Aorta (tissue), 5 donors: ENCODE results near the gene FAM13A. TPM values are rescaled to one million over a fixed set of nuclear protein-coding genes. Genes with fewer than 3 reads are reported as not detected.

Experiments used
- ATAC-seq: fragments of 200-7000 bp; cut with Tn5 transposase; one replicate; pipeline ENCODE4 v1.9.1; 2022; ENCODE audit warnings: moderate library complexity; ENCODE audit not compliant: low FRiP score
- DNase-seq, 2 donors: peaks; one replicate each; pipeline ENCODE4 v3.0.0-alpha.2; 2020
- H3K27ac ChIP-seq, 2 donors: one replicate each; pipeline ENCODE4 v1.5.1; 2013; ENCODE audit warnings: low read length in 2 of 2, mild to moderate bottlenecking in 2 of 2, moderate library complexity in 2 of 2, control low read depth in 1 of 2, inconsistent platforms in 1 of 2, low read depth in 1 of 2
- H3K27me3 ChIP-seq, 2 donors: one replicate each; pipeline ENCODE4 v1.6.1; 2013; ENCODE audit warnings: control low read depth in 1 of 2, low read length in 1 of 2, mild to moderate bottlenecking in 1 of 2, moderate library complexity in 1 of 2; ENCODE audit not compliant: insufficient read depth in 2 of 2, control insufficient read depth in 1 of 2
- H3K36me3 ChIP-seq, 2 donors: one replicate each; pipeline ENCODE4 v1.6.1; 2013; ENCODE audit warnings: control low read depth in 1 of 2, low read length in 1 of 2, mild to moderate bottlenecking in 1 of 2; ENCODE audit not compliant: insufficient read depth in 2 of 2, control insufficient read depth in 1 of 2
- H3K4me1 ChIP-seq, 2 donors: one replicate each; pipeline ENCODE4 v1.6.1; 2013; ENCODE audit warnings: low read length in 2 of 2, control low read depth in 1 of 2, mild to moderate bottlenecking in 1 of 2, moderate library complexity in 1 of 2; ENCODE audit not compliant: insufficient read depth in 2 of 2, control insufficient read depth in 1 of 2
- H3K4me3 ChIP-seq, 2 donors: one replicate each; pipeline ENCODE4 v1.5.1; 2013; ENCODE audit warnings: low read length in 2 of 2, control low read depth in 1 of 2, mild to moderate bottlenecking in 1 of 2
- H3K9me3 ChIP-seq: one replicate; pipeline ENCODE4 v1.6.1; 2013; ENCODE audit warnings: mild to moderate bottlenecking, low read length; ENCODE audit not compliant: control insufficient read depth
- WGBS, 2 donors: extraction: QIAGEN DNeasy Blood & Tissue Kit; methylation state at CpG; one replicate each; pipeline ENCODE4 v1.1.7; 2013; 5-methylcytosine and 5-hydroxymethylcytosine counted together
- intact Hi-C, 2 donors: fragments of 100-400 bp; cut with DNase I; formaldehyde crosslinking; loops; one replicate each; pipeline versions ENCODE4 v1.14.2 to v1.15.0; 2022
- polyA plus RNA-seq, 2 donors: library from polyadenylated mRNA; stranded (reverse); fragments of 200-250 nt; gene quantifications; one replicate each; pipeline ENCODE4 v1.2.3, GENCODE V29; 2013
- total RNA-seq, 2 donors: library from RNA; stranded (reverse); fragmentation: NEBNext Ultra II Directional; extraction: Animal tissue kit (Norgen Biotek cat#: 25700); gene quantifications; one replicate each; pipeline ENCODE4 v1.2.1, GENCODE V29; 2021
- donor health status: healthy with polysubstance abuse.
- donor health status: Bipolar disorder and iron deficiency.
- donor health status: DM: no; HTN: no; CAD: no.
- donor health status: DM: no; HTN: no; CAD: no.
- donor health status: DM: yes; HTN: yes; CAD: no.

Gene FAM13A
- total and polyA plus RNA-seq, 4 donors = 9.0 to 60.3 (median 23.5) TPM

DNA sequence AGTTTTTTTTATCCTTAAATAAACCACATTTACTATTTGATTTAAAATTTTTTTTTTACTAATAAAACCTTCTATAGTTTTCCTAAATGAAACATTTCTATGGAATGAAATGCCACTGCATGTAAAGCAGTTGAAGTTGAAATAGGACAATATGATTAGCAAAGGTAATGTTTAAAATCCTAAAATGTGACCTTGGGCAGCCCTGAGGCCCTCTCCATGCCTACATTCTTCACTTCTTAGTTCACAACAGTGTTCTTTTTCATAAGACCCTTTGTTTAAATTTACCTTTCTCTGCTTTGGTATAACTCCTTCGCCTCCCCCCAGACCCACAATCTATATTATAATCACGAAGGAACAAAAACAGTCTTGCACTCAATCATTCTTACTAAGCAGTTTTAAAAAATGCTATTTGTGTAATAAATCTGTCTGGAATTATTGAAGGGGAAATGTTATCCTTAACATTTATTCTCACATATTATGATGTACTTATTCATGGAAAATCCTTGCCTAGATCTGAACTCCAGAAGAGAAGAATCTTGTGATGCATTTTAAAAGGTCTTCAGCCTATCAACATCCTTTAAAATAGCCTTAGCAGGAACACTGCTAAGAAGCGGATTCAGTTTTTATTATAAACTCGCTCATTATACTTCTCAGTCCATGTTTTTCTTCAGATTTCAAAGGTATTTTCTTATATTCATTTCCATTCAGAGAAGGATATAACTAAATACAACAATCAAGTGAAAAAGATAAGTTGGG lies 234.8 kb downstream of the FAM13A start:
- 14 to 15% methylated on average over 4 of the region's 4 CpGs for WGBS, 2 donors
- intact Hi-C loops = loop anchor here (5.0 to 10.0 kb wide), 3 partner anchors 115 to 203 kb away; no protein-coding TSS in a partner anchor
- H3K27ac ChIP-seq = peak overlapping the region in 1 of 2 donors; percentile 76

DNA sequence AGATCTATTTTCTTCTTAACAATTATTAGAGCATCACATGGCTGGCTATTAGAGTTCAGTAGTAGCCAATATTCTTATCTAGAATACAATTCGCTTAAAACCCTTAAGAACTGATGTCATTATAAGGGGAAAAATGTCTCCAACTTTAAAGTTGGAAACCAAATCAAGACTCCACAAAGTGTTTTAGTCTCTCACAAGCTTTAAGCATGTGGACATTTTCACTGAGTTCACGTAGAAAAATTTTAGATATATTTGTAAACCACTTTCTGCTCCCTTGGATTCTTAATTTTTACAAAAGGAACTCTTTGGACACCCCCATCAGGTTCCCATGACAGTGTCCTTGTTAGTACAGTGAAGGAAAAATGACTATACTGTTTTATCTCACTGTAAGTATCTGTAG lies 235.5 kb downstream of the FAM13A start:
- Histone ChIP-seq H3K36me3 (no peaks in the 10 kb centered on the region), H3K4me3 (peak overlapping the region; percentile 14 to 48), H3K9me3 (no peaks in the 10 kb centered on the region), H3K27me3 (no peaks in the 10 kb centered on the region), H3K27ac (no peak overlapping the region), H3K4me1 (peaks cover 2 to 5% of the 10 kb centered on the region in 2 donors)
- intact Hi-C loops = loop anchor here (5.0 to 10.0 kb wide), 3 partner anchors 114 to 203 kb away; no protein-coding TSS in a partner anchor
- ATAC-seq (no peak), DNase-seq (no peak)
- WGBS, 2 donors = 6 to 13% methylated on average over 2 of the region's 2 CpGs

More for the DNA sequence above, 234.8 kb downstream of the FAM13A start:
- Histone ChIP-seq H3K27me3 (no peaks in the 10 kb centered on the region), H3K9me3 (no peaks in the 10 kb centered on the region), H3K36me3 (no peaks in the 10 kb centered on the region), H3K4me3 (peak overlapping the region; percentile 34 to 67), H3K4me1 (peaks cover 2 to 5% of the 10 kb centered on the region in 2 donors)
- DNase-seq (no peak), ATAC-seq (no peak)

DNA sequence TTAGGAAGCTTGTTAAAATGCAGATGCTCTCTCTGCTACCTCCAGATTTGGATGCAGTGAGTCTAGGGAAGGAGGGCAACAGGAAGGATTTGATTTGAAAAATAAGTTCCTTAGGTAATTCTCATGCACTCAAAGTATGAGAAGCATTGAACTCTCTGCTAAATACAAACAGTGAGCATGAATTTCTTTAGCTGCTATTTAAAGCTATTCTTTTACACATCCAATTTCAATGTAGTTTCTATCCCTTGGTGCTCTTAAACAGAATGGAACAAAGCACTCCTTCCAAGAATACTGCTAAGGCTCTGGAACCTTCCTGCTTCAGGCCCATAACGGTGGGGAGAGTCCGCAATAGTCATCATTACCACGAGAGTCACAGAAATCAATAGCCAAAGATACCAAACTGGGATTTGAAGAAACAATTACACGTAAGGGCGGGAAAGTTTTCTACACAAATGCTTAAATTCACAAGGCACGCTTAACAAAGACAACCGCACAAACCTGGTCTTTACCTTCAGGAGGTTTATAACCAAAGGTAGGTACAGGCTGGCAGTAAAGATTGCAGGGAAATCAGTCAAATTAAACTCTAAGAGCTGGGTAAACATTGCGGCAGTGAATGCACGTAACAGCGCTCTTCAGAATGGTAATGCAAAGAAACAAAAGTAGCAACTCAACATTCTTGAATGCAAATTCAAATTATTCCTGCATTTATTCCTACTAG lies 236.1 kb downstream of the FAM13A start:
- intact Hi-C loops = loop anchor here (5.0 to 10.0 kb wide), 3 partner anchors 114 to 204 kb away; no protein-coding TSS in a partner anchor
- Histone ChIP-seq H3K27me3 (no peaks in the 10 kb centered on the region), H3K27ac (peak overlapping the region in 1 of 2 donors; percentile 70), H3K9me3 (no peaks in the 10 kb centered on the region), H3K4me1 (peaks cover 2 to 5% of the 10 kb centered on the region in 2 donors), H3K36me3 (no peaks in the 10 kb centered on the region), H3K4me3 (peak overlapping the region; percentile 39 to 41)
- DNase-seq (no peak), ATAC-seq (no peak)
- WGBS, 2 donors = 60 to 67% methylated on average over 10 of the region's 10 CpGs

DNA sequence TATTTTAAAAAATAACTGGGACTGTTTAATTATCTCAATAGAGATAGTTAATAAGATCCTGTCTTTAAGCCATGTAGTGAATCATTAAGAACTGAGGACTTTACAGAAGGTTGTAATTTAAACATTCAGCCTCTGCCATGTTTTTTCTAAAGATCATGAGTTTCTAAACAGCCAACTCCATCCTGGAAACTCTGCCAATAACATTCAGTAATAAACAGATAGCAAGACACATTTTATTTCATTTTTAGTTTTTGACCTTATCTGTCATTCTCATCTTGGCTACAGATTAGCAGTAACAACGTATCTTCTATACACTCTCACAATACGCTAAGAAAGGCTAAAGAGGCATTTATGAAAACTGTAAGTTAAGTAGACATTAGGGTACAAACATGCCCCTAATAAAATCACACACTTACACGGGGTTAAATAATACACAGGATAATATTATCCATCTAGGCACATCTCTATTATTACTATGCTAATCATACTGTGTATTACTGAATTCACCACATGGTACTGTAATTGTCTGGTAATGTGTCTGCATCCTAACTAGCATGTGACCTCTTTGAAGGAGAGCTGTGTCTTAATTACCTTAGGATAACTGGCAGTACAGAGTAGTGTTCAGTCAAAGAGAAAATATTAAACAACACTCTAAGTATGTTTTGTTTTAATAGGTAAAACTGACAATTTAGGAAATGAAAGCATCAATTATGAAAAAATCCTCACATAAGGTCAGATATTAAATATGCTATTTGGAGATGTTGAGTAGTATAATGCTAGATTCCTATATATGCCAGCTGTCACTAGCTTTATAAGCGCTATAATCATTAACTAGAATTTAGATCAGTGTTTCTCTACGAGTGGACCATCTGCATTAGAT lies 236.9 kb downstream of the FAM13A start:
- no peak for DNase-seq
- no peak for ATAC-seq
- Histone ChIP-seq H3K27me3 (no peaks in the 10 kb centered on the region), H3K4me3 (peak overlapping the region in 1 of 2 donors; percentile 39), H3K4me1 (peaks cover 2 to 5% of the 10 kb centered on the region in 2 donors), H3K27ac (no peak overlapping the region), H3K36me3 (no peaks in the 10 kb centered on the region), H3K9me3 (no peaks in the 10 kb centered on the region)
- intact Hi-C loops = loop anchor here (5.0 to 10.0 kb wide), 3 partner anchors 113 to 205 kb away; no protein-coding TSS in a partner anchor
- 47 to 50% methylated on average over 5 of the region's 5 CpGs for WGBS, 2 donors

DNA sequence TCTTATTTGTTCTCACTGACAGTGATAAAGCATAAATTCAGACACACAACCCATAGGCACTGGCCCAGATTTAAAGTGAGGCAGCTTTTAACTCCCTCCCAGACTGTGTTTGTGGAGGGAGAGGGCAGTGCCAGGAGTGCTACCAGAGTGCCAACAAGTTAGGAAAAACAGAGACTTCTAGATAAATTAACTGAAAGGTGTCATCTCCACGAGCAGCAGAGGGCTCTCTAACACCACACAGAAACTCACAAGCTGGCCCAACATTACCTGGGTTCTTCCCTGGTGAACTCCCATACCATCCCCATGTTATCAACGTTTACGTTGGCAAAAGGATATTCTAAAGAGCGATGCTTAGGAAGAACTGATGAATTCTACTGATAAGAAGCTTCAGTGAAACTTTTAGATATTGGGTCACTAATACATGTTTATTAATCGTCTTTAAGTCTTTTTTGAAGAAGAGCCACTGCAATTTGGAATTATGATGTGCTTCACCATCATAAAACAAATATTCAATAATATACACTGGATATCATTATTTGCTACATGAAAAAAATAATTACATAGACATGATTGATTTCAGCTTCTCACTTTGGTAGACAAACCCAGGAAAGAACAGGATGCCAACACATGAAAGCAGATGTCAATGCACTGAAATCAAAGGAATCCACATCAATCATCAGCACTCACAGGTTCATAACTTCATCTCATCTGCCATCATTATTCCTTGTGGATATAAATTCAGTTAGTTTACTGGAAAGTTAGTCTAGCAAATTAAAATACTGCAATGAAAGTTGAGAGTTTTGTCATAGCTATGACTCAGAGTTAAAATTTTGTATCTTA lies 238.1 kb downstream of the FAM13A start:
- Histone ChIP-seq H3K27ac (peak overlapping the region in 1 of 2 donors; percentile 10), H3K4me3 (no peak overlapping the region), H3K4me1 (peaks cover 2 to 5% of the 10 kb centered on the region in 2 donors), H3K27me3 (no peaks in the 10 kb centered on the region), H3K36me3 (no peaks in the 10 kb centered on the region), H3K9me3 (no peaks in the 10 kb centered on the region)
- 31 to 41% methylated on average over 5 of the region's 5 CpGs for WGBS, 2 donors
- ATAC-seq (no peak), DNase-seq (peak in 1 of 2 donors; percentile 50)
- intact Hi-C loops = no loop called here

DNA sequence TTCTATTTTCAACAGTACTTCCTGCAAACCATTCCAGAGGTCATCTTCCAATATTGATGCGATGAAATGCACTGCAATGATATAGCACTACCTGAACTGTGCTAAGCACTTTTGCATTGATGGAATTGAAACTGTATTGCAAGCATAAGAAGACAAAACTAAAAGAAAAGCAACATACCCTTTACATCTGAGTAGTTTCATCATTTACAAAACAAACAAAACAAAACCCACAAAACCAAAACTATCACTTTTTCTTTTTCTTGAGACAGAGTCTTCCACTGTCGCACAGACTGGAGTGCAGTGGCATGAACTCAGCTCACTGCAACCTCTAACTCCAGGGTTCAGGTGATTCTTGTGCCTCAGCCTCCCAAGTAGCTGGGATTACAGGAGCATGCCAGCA lies 239.2 kb downstream of the FAM13A start:
- intact Hi-C loops = no loop called here
- WGBS, 2 donors = 87 to 96% methylated on average over 2 of the region's 2 CpGs

DNA sequence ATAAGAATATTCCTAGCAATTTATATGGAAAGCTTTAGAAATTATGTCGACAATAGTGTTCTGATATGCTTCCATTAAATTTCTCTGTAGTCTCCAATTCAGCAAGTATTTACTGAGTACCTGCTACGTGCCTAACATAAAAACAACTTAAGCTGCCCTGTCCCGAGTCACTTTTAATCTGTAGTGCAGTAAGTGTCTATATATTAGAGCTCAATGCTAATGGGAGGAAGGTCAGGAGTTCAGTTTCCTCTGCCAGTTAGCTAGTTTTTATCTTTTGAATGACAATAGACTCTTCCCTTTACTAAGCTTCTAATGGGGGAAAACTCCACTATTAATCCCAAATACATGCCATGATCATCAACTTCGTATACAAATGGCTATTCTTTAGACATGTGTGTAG lies 240.6 kb downstream of the FAM13A start:
- DNase-seq (no peak), ATAC-seq (no peak)
- intact Hi-C loops = no loop called here
- no peak overlapping the region for H3K4me3 ChIP-seq
- H3K4me1 ChIP-seq = peaks cover 2 to 5% of the 10 kb centered on the region in 2 donors
- H3K9me3 ChIP-seq = no peaks in the 10 kb centered on the region
- no peaks in the 10 kb centered on the region for H3K27me3 ChIP-seq
- H3K27ac ChIP-seq = no peak overlapping the region
- H3K36me3 ChIP-seq = no peaks in the 10 kb centered on the region
- 68 to 82% methylated on average over 4 of the region's 4 CpGs for WGBS, 2 donors

More for the DNA sequence above, 239.2 kb downstream of the FAM13A start:
- no peak for ATAC-seq
- Histone ChIP-seq H3K27ac (no peak overlapping the region), H3K9me3 (no peaks in the 10 kb centered on the region), H3K4me1 (peaks cover 2 to 5% of the 10 kb centered on the region in 2 donors), H3K27me3 (no peaks in the 10 kb centered on the region), H3K4me3 (no peak overlapping the region), H3K36me3 (no peaks in the 10 kb centered on the region)
- no peak for DNase-seq
